Osteoblast (primary cell): Measurements from ENCODE around the gene CCDC167. TPM values are rescaled to one million over a fixed set of nuclear protein-coding genes. Genes with fewer than 3 reads are reported as not detected.

Experiments used
- DNase-seq: peaks from one replicate; pipeline ENCODE4 v3.0.0; 2011; ENCODE audit warnings: low spot score, mixed read lengths; ENCODE audit not compliant: insufficient read length; ENCODE audit errors: missing footprints
- H2AFZ ChIP-seq: 2 replicates; pipeline ENCODE4 v1.6.0; 2011; ENCODE audit warnings: mild to moderate bottlenecking, low read length
- H3K27ac ChIP-seq: 2 replicates; pipeline ENCODE4 v1.5.1; 2011; ENCODE audit warnings: mild to moderate bottlenecking, low read depth, low read length, moderate library complexity
- H3K27me3 ChIP-seq: 2 replicates; pipeline ENCODE4 v1.6.0; 2012; ENCODE audit warnings: mild to moderate bottlenecking, control low read depth, inconsistent platforms, low read length, moderate library complexity; ENCODE audit not compliant: insufficient read depth
- H3K36me3 ChIP-seq: 2 replicates; pipeline ENCODE4 v1.5.1; 2011; ENCODE audit warnings: mild to moderate bottlenecking, low read length, control low read depth, moderate library complexity; ENCODE audit not compliant: insufficient read depth
- H3K4me1 ChIP-seq: 2 replicates; pipeline ENCODE4 v1.5.1; 2011; ENCODE audit warnings: mild to moderate bottlenecking, low read length, control low read depth, moderate library complexity; ENCODE audit not compliant: insufficient read depth
- H3K4me2 ChIP-seq: 2 replicates; pipeline ENCODE4 v1.6.0; 2011; ENCODE audit warnings: mild to moderate bottlenecking, low read length; ENCODE audit not compliant: insufficient read depth
- H3K4me3 ChIP-seq: fragments of 200-600 bp; sonication (generic); 3 replicates; pipeline ENCODE4 v1.5.1; 2012; ENCODE audit warnings: mild to moderate bottlenecking, low read length, inconsistent platforms; ENCODE audit not compliant: insufficient read depth
- H3K79me2 ChIP-seq: 2 replicates; pipeline ENCODE4 v1.6.0; 2012; ENCODE audit warnings: mild to moderate bottlenecking, low read length, control low read depth, inconsistent platforms; ENCODE audit not compliant: insufficient read depth
- H3K9me3 ChIP-seq: 2 replicates; pipeline ENCODE4 v1.5.1; 2011; ENCODE audit warnings: low read depth, low read length, control low read depth
- H4K20me1 ChIP-seq: 2 replicates; pipeline ENCODE4 v1.6.0; 2012; ENCODE audit warnings: mild to moderate bottlenecking, low read length, control low read depth; ENCODE audit not compliant: insufficient read depth
- total RNA-seq: library from RNA; depleted of rRNA; stranded (reverse); fragments of >200 nt; gene quantifications from 2 replicates; pipeline ENCODE4 v1.2.3, GENCODE V29; 2012
- TF ChIP-seq, protein P1 (sequence below): IDR thresholded peaks from 2 replicates; pipeline ENCODE4 v1.5.1; 2011; ENCODE audit warnings: mild to moderate bottlenecking, low read depth, low read length, moderate library complexity; ENCODE audit errors: extremely low read depth

Gene CCDC167
- total RNA-seq, 1 donor: 14.8 TPM

DNA sequence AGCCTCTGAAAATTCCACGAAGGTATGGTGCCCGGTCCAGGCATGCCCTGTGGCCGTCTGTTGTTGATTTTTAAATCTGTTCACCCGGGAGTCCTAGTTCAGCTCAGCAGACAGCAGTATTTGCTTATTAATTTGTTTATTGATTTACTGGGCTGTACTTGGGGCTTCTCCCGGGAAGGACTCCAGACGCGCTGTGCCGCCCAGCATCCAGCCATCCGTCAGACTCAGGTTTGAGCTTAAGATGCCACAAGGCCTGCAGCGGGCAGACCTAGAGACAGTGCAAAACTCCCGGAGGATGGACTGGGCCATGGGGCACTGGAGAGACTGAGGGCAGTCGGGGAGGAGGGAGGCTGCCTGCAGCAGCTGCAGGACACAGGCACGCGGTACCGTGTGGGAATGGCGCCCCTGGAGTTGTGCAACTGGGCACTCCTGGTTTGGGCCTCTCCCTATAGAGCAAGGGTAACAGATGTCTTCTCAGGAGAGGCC is 17.3 kb upstream of the CCDC167 start:
- H3K9me3 ChIP-seq: no peaks in the 10 kb centered on the region
- H3K27me3 ChIP-seq: peaks cover 42% of the 10 kb centered on the region
- TF ChIP-seq, protein P1, sequence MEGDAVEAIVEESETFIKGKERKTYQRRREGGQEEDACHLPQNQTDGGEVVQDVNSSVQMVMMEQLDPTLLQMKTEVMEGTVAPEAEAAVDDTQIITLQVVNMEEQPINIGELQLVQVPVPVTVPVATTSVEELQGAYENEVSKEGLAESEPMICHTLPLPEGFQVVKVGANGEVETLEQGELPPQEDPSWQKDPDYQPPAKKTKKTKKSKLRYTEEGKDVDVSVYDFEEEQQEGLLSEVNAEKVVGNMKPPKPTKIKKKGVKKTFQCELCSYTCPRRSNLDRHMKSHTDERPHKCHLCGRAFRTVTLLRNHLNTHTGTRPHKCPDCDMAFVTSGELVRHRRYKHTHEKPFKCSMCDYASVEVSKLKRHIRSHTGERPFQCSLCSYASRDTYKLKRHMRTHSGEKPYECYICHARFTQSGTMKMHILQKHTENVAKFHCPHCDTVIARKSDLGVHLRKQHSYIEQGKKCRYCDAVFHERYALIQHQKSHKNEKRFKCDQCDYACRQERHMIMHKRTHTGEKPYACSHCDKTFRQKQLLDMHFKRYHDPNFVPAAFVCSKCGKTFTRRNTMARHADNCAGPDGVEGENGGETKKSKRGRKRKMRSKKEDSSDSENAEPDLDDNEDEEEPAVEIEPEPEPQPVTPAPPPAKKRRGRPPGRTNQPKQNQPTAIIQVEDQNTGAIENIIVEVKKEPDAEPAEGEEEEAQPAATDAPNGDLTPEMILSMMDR: no peak

DNA sequence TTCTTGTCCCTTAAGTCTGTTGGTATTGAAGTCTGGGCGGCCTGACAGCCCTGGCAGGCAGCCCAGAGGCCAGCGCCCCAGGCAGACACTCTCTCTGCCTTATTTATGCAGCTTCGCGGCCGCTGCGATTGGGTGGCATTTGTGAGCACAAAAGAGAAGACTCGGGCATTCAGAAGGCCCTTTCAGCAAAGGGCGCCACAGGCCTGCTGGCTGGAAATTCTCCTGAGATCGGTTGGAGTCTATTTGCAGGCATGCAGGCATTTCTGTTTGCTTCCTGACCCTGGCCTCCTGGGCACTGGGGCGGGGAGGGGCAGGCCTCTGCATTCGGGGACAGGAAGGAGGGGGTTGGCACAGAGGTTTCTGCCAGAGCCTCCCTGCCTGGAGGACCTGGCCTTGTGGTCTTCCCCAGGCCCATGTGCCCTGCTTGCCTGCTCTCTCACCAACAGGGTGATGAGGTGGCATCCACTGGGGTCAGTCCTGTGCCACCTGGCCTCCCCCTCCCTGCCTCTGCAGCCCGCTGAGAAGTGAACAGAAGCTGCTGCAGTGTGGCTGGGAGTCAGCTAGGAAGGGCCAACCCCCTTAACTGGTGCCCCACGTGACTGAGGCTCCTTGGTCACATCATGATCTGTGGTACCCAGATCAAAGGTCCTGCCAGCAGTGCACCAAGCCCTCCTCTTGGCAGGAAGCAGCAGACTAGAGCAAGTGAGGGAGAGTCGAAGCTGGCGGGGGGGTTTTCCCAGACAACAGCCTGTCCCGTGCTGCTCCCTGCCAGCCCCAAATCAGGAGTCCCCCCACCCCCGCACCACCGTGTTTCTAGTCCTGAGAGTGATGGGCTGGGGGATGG is 16.6 kb upstream of the CCDC167 start:
- Histone ChIP-seq H3K4me1 (peaks cover 7% of the 10 kb centered on the region), H2AFZ (no peak overlapping the region), H3K36me3 (no peaks in the 10 kb centered on the region), H3K27me3 (peaks cover 47% of the 10 kb centered on the region), H4K20me1 (peaks cover 7% of the 10 kb centered on the region), H3K9me3 (no peaks in the 10 kb centered on the region), H3K79me2 (no peaks in the 10 kb centered on the region), H3K27ac (no peak overlapping the region), H3K4me3 (no peak overlapping the region), H3K4me2 (no peak overlapping the region)
- TF ChIP-seq, protein P1: no peak
- DNase-seq: peak; percentile 26

More for the DNA sequence above, 17.3 kb upstream of the CCDC167 start:
- H3K4me2 ChIP-seq: no peak overlapping the region
- peaks cover 7% of the 10 kb centered on the region for H4K20me1 ChIP-seq
- no peak overlapping the region for H3K27ac ChIP-seq
- peak; percentile 52 for DNase-seq
- no peaks in the 10 kb centered on the region for H3K36me3 ChIP-seq
- H3K4me1 ChIP-seq: peaks cover 7% of the 10 kb centered on the region
- no peak overlapping the region for H3K4me3 ChIP-seq
- H2AFZ ChIP-seq: no peak overlapping the region
- H3K79me2 ChIP-seq: no peaks in the 10 kb centered on the region

DNA sequence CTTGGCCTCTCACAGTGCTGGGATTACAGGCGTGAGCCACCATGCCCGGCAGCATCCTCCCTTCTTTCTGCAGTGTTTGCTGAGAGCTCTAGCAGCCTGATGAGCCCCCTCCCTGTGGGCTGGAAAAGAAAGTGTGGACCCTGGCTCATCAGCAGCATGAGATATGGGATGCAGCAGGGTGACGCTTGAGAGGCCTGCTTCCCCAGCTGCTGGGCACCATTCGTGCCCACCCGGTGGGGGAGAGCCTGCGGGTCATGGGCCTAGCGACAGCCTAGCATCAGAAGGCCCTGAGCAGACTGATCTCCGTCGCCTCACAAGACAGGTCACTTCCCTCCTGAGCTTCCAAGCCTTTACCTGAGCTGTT is 16.0 kb upstream of the CCDC167 start:
- Histone ChIP-seq H4K20me1 (peaks cover 7% of the 10 kb centered on the region), H3K79me2 (no peaks in the 10 kb centered on the region), H3K9me3 (no peaks in the 10 kb centered on the region), H3K4me1 (peaks cover 7% of the 10 kb centered on the region), H3K36me3 (no peaks in the 10 kb centered on the region), H2AFZ (no peak overlapping the region), H3K27ac (no peak overlapping the region), H3K4me2 (no peak overlapping the region), H3K27me3 (peaks cover 45% of the 10 kb centered on the region), H3K4me3 (no peak overlapping the region)
- TF ChIP-seq, protein P1: no peak
- DNase-seq: peak; percentile 21

DNA sequence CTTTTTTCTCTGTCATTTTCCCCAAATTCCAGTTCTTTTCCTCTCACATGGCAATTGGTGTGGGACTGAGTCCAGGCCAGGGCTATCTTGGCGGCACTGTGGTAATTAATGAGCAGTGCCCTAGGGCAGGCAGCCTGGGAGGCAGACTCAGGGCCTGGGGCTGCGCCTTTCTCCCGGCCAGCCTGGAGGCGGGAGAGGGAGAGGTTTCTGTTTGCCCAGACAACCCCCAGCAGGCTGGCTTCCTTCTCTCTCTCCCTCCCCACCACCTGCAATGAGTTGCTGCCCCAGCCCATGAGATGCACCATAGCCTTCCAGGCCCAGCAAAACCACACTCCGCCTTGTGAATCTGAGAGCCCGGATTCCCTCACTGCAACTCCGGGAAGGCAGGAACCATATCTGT is 15.1 kb upstream of the CCDC167 start:
- peaks cover 7% of the 10 kb centered on the region for H4K20me1 ChIP-seq
- no peaks in the 10 kb centered on the region for H3K36me3 ChIP-seq
- H2AFZ ChIP-seq: no peak overlapping the region
- H3K27ac ChIP-seq: no peak overlapping the region
- TF ChIP-seq, protein P1: no peak
- DNase-seq: no peak
- H3K9me3 ChIP-seq: no peaks in the 10 kb centered on the region
- peak overlapping the region; percentile 54 for H3K4me2 ChIP-seq
- H3K27me3 ChIP-seq: peaks cover 44% of the 10 kb centered on the region
- peak overlapping the region; percentile 20 for H3K4me3 ChIP-seq
- no peaks in the 10 kb centered on the region for H3K79me2 ChIP-seq
- peaks cover 7% of the 10 kb centered on the region for H3K4me1 ChIP-seq
